HCEC 1CT (cell line): Measurements from ENCODE around the gene PEAR1.

Source experiments
- DNase-seq: peaks from one replicate; pipeline ENCODE4 v3.0.0-alpha.2; 2017

Gene PEAR1

GRCh38 chr1:156885314-156885713 is 8.2 kb upstream of the PEAR1 start:
- no peak for DNase-seq

GRCh38 chr1:156885880-156886355 is 7.6 kb upstream of the PEAR1 start:
- DNase-seq = no peak

DNA sequence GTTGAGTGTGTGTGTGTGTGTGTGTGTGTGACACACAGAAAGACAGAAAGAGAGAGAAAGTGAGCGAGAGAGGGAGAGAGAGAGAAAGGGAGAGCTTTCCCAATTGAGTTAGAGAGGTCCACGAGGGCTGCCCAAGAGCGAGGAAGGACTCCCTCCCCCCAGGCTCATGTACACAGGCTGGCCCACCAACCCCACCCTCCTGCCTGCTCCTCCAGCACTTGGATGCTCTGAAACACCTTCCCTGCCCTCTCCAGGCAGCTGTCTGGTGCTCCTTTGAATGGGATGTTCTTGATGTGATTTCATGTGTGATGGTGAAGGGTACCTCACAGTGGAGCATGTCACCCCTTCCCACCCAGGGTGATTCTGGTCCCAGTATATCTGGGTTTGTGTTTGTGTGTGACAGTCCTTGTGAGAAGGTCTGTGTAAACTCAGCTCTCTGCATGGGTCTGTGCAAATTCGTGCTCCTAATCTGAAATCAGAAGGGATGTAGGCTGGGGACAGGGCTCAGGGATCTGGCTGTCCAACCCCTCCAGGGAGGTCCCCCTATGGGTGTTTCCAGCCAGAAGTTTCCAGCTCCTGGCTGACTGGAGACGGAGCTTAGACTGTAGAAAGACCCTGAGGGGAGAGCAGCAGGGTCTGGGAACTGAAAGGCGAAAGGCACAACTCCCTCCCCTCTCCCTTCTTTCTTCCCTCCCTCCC is 6.8 kb upstream of the PEAR1 start:
- DNase-seq = no peak

DNA sequence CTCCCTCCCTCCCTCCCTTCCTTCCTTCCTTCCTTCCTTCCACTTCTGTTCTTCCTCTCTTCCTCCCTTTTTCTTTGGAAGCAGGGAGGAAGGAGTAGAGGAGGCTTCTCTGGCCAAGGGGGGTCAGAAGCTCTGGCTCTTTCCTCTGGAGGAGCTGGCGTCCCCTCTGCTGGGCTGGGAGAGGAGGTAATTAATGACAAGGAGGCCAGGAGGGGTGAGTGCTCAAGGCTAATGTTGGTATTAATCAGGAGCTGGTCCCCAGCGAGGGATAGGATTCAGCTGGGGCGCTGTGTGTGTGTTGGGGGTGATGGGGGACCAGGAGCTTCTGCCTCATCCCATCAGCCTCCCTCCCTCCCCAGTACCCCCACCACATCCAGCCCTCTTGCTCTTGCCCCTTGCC is 6.2 kb upstream of the PEAR1 start:
- DNase-seq = no peak

- DNase-seq = no peak
Measured at GRCh38 chr1:156887734-156888133, 5.8 kb upstream of the PEAR1 start.

DNA sequence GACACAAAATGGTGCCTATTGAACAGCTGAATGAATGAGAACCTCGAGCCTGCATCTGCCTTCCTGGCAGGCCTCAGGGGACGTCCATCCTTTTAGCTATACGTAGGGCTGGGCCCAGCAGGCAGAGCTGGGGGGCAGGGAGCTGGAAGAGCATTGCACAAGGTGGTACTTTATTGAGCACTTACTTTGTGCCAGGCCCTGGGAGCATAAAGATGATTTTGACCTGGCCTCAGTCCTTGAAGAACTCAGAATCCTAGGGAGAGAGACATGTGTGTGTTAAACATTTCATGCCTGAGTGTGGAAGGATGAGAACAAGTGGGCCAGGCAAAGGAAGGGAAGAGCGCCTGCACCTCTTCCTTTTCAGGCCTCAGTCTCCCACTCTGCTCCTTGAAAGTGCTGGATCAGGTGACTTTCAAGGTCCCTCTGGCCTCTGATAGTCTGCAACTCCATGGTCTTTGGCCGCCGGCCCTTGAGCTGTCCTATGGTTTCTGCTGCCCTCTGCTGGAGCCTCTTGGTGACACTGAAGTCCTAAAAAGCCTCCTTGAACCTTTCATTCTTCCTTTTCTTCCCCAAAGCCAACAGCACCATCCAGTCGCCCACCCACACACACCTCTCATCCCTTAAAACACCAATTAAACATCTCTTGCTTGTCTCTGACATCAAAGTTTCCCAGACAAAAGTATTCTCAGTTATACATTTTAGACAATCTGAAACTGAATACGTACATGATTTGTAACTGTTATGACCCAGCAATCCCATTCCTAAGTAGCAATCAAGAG is 3.5 kb upstream of the PEAR1 start:
- DNase-seq = peak; percentile 72

DNA sequence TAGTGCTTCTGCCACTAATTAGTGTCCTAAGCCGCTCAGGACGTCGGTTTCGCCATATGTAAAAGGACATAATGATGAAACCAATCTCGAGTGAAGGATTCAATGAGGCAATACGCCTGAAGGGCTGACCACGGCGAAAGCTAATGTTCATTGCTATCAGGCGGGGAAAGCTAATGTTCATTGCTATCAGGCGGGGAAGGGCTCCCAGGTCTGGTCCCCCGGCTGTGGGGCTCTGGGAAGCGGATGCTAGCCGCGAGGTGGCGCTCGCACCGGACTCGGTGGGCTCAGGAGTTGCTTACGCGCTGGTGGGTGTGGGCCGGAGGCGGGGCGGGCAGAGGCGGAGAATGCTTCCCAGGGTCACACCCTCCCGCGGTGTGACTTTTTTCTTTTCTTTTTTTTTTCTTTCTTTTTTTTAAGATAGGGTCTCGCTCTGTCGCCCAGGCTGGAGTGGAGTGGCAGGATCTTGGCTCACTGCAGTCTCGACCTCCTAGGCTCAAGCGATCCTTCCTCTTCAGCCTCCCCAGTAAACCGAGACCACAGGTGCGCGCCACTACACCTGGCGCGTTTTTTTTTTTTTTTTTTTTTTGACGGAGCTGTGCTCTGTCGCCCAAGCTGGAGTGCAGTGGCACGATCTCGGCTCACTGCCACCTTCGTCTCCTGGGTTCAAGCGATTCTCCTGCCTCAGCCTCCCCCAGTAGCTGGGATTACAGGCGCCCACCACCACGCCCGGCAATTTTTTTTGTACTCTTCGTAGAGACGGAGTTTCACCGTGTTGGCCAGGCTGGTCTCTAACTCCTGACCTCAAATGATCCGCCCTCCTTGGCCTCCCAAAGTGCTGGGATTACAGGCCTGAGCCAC is 1.1 kb upstream of the PEAR1 start:
- DNase-seq = peak; percentile 76

DNA sequence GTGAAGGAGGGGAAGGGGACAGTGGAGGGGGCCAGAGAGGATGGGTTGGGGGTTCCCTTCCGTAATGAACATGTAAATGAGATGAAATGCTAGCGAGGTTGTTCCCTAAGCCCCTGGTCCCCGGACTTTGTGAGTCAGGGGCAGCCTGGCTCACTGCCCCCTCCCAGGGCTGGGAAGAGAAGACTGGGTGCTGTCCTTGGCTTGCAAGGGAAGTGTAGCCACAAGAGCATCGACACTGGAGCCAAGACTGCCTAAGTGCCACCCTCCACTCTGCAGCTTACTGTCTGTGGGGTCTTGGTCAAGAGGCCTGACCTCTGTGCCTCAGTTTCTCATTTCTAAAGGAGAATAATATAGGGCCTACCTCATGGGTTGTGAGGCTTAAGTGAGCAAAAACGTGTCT is 483 bp downstream of the PEAR1 start:
- DNase-seq = no peak

- no peak for DNase-seq
Measured at GRCh38 chr1:156894711-156895454, 1.4 kb downstream of the PEAR1 start.

GRCh38 chr1:156895455-156895812 is 1.9 kb downstream of the PEAR1 start:
- DNase-seq = no peak

GRCh38 chr1:156895927-156896326 is 2.4 kb downstream of the PEAR1 start:
- DNase-seq = no peak

DNA sequence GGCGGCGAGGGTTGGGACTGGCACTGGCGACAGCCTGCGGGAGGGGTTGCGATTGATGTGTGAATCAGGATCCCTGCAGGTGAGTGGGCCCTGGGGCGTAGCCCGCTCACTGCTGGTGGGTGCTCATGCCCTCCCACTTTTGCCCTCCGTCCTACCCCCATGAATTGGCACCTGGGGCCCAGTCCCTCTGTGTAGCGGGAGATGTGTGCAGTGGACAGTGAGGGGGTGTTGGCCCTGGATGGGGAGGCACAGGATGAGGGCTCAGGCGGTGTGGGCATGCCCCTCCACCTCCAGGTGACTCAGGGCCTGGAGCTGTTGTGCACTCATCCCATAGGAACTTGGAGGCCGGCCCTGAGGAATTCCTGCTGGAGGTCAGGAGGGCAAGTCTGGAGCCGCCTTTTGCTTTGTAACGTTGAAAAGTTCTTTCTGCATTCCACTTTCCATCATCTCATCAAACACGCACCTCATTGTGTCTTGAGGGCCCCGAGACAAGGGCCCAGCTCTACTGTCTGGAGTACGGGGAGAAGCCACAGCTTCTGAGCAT is 3.0 kb downstream of the PEAR1 start:
- peak; percentile 94 for DNase-seq

- DNase-seq = peak; percentile 52
Measured at GRCh38 chr1:156897078-156897825, 3.7 kb downstream of the PEAR1 start.

DNA sequence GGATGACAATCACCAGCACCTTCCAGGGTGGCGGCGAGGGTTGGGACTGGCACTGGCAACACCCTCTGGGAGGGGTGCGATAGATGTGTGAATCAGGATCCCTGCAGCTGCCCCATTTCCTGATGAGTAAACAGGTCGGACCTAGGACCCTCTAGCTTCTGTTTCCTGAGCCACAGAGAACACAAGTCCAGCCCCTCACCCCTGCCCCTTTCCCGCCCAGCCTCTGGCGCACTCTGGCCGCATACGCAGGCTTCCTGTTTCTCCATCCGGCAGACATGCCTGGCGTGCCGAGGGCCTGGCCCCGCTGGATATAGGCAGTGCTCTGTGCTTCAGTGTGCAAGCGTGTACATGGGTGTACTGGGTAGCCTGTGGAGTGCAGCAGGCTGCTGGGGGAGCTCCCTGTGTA is 4.6 kb downstream of the PEAR1 start:
- DNase-seq = peak; percentile 21

DNA sequence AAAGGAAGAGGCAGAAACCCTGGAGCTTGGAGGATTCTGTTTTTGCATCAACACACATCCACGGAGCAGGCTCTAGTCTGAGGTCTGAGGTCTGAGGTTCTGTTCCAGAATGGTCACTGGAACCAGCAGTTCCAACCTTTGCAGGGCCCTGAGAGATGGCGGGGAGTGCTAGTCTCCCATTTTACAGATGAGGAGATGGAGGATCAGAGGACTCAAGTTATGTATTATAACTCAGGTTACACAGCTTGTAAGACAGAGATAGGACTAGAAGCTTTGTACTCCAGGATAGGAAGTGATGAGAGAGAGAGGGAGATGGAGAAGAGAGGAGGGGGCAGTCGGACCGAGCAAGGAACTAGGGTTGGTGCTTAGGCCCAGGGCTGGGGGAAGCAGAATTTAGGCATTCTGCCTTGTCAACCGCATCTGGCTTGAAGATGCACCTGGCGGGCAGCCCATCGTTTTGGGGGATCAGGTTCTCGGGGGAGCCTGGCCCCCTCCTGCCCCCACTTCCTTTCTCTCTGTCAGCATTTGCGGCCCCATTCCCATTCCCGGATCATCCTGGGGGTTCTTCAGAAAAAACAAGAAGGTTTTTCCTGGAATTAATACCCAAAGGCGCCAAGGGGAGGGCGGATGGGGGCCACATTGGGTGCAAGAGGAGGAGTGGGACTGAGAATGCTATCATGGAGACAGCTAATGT is 5.6 kb downstream of the PEAR1 start:
- no peak for DNase-seq

DNA sequence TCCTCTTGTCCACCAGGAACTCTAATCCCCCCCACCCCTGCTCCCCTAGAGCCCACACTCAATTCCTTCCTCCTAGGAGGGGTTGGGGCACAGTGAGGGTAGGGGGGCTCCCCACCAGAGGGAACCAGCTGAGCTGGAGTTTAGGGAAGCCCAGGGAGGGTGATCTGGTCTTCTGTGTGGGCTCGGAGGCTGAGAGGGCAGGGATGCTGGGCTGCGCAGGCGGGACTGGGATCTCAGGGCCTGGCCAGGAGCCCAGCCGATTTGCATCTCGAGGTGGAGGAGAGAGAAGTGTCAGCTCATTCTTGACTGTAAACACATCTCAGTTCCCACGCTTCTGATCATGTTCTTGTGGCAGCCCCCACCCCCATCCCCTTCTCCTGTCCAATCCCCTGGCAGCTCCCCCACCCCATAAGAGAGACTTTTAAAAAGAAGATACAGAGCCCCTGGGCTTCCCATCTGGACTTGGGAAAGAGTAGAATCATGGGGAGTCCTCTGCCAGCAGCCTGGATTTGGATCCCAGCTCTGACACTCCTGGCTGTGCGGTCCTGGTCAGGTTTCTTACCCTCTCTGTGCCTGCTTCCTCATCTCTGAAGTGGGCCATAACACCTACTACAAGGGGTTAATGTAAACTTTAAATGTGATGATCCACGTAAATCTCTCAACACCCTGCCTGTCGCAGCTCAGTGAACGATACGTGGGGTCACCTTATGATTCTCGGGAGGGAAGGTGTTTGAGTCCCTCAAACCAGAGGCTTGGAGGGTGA is 6.6 kb downstream of the PEAR1 start:
- DNase-seq = no peak

- DNase-seq = no peak
Measured at GRCh38 chr1:156900896-156901589, 7.5 kb downstream of the PEAR1 start.

DNA sequence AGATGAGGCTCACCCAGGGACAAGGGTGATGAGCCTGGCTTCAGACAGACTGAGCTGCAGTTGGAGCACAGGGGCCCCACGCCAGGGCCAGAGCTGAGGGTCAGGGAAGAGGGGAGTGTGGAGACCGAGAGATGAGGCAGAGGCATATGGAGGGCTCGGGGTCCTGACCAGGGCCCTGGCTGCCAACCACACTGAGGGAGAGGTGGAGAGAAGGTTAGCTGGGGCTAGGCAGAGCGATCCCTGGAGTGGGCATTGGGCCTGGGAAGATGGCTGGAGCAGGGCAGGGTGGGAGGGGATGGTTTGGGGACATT is 8.0 kb downstream of the PEAR1 start:
- DNase-seq = no peak

DNA sequence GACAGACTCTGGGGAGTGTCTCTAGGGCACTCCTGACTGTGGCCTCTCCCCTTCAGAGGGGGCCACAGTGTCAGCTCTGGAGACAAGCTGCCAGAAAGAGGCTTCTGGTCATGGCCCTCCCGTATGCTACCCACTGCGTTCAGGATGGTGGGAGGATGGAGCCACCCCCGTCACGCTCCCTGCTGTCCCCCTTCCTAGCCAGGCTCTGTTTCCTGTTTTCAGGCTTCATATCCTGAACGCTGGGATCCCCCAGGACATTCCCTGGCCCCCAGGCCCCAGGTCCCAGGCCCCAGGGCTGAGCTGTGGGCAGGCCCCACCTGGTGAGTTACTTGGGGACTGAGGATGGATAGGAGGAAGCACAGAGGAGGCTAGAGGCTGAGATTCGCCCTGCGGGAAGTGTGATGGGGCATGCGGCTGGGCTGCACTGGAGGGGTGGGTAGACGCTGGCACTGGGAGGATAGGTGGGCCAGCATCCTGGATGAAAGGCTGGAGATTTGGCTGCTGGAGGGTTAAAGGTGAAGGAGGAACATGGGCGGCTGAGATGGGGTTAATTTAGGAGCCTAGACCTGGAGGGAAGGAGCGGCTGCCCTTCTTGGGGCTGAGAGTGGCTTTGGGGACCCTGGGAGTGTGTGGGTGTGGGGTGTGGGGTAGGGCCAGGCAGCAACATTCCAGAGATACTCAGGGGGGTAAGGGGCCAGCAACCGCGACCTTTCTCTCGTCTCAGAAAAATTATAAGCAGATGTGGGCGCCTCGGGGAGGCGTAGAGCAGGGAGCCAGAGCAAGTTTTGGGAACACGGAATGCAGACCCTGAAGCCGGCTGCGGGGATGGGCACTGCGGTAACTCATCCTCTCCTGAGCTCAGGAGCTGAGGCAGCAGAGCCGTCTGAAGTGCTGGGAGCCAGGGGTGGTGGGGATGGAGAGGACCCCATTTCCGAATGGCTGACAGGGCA is 8.7 kb downstream of the PEAR1 start:
- no peak for DNase-seq
